ENCODE measurements around the gene SPTLC2.

DNA sequence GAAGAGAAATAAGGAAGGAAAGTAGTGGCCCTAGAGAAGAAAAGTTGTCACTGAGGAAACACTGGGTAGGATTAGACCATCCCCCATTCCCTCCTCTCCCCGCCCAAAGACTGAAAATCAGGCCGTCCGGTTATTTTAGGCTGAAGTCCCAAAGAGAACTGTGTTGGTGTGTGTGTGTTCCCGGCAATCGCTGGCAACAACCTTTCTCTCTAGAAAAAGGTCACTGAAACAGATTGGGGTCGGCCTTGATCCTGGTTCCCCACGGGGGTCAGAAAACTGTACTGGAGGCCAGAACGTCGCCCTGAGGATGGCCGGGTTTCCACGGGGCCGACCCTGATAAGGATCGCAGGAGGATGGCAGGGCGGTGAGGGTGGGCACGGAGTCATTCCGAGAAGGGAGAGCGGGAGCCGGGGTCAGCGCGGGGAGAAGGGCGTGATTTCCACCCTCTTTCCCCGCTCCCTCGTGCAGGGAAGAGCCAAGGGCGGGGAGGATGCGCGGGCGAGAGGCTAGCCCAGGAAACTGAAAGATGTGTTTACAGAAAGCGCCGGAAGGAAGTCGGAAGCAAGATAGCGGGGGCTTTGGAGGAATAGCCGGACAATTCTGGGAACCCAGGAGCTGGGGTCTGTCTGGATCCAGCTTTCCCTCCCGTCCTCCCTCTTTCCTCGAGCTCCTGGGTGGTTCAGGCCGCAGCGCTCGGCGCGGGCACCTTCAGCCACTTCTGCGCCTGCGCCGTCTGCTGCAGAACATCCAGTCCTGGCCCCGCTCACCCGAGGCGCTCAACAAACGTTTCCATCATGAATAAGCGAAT lies 25.3 kb upstream of the SPTLC2 start:
- TF ChIP-seq, protein P1, sequence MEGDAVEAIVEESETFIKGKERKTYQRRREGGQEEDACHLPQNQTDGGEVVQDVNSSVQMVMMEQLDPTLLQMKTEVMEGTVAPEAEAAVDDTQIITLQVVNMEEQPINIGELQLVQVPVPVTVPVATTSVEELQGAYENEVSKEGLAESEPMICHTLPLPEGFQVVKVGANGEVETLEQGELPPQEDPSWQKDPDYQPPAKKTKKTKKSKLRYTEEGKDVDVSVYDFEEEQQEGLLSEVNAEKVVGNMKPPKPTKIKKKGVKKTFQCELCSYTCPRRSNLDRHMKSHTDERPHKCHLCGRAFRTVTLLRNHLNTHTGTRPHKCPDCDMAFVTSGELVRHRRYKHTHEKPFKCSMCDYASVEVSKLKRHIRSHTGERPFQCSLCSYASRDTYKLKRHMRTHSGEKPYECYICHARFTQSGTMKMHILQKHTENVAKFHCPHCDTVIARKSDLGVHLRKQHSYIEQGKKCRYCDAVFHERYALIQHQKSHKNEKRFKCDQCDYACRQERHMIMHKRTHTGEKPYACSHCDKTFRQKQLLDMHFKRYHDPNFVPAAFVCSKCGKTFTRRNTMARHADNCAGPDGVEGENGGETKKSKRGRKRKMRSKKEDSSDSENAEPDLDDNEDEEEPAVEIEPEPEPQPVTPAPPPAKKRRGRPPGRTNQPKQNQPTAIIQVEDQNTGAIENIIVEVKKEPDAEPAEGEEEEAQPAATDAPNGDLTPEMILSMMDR (IDR thresholded peaks at IDR 0.05) = no peak
- TF ChIP-seq POLR2A (IDR thresholded peaks at IDR 0.05) = peak in 2 of 3 donors; percentile 28 to 33

Data from body of pancreas (tissue), 4 donors.